Erythroblast (primary cell): ENCODE results near the gene ELAPOR2.

ENCODE experiments used
- GATA1 ChIP-seq: IDR thresholded peaks from 2 replicates; pipeline ENCODE4 v1.6.1; 2011; ENCODE audit warnings: low read depth, mild to moderate bottlenecking, control low read depth, low read length, moderate library complexity
- POLR2A ChIP-seq: IDR thresholded peaks from 2 replicates; pipeline ENCODE4 v1.6.1; 2011; ENCODE audit warnings: mild to moderate bottlenecking, low read length

DNA sequence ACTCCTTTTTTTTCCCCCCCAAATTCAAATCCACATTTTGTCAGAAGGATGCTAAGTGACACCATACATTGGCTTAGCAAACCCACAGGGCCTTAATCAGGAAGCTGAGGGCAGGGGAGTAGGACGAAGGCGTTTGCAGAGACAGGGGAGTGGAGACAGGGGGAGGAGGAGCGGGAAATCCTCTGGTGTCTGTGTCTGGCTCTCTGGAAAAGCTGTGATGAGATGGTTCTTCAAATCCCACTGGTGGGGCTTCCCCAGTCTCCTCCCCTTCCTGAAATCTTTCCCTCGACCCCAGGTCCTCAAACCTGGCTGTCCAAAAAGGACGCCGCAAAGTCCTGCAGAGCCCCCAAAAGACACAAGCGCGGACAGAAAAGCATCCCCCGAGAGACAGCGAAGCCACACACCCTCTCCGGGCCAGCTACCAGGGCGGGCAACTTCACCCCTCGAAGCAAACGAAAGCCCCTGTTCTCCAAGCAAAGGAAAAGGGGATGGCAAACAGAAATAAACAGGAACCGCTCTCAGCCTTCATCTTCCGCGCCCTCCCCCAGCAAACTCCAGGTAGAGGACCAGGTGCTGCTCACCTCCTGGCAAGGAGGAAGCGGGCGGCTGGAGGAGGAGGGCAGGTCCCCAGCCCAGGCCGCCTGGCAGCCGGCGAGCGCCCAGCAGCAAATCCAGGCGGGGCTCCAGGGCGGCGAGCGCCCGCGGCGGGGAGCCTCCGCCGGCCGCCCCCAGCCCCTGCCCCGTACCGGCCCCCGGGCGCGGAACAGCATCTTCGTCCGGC is 520 bp downstream of the ELAPOR2 start:
- no peak for TF ChIP-seq POLR2A
- no peak for TF ChIP-seq GATA1
